ENCODE results near the gene HSPA8. TPM values are rescaled to one million over a fixed set of nuclear protein-coding genes. Genes with fewer than 3 reads are reported as not detected.

Gene HSPA8
- total RNA-seq, 1 experiment from 2014 or later: 1,755 TPM

DNA sequence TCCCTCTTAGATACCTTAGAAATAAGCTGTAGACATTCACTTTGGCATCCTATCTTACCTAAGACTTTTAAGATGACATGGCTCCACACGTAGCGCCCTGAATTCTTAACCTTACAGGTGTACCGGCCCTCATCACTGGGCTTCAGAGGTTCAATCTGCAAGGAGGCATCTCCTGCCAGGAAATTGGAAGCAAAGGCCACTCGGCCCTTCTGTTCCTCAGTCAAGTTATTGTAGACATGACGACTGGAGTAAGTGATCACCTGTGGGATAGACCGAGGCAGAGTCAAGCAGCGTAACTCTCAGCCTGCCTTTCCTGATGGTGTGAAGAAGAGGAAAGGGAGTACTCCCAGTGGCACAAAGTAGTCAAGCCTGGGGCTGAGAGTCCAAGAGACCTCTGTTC is 22.5 kb upstream of the HSPA8 start:
- TF ChIP-seq SIN3A (IDR thresholded peaks at IDR 0.05; ENCODE audit: borderline replicate concordance, insufficient read depth, low read depth, low read length) (no peak), POLR2AphosphoS5 (IDR thresholded peaks at IDR 0.05; ENCODE audit: low read depth, low read length) (no peak), TCF7L2 (IDR thresholded peaks at IDR 0.05; ENCODE audit: low read depth, low read length) (no peak)
- TF ChIP-seq, protein P1, sequence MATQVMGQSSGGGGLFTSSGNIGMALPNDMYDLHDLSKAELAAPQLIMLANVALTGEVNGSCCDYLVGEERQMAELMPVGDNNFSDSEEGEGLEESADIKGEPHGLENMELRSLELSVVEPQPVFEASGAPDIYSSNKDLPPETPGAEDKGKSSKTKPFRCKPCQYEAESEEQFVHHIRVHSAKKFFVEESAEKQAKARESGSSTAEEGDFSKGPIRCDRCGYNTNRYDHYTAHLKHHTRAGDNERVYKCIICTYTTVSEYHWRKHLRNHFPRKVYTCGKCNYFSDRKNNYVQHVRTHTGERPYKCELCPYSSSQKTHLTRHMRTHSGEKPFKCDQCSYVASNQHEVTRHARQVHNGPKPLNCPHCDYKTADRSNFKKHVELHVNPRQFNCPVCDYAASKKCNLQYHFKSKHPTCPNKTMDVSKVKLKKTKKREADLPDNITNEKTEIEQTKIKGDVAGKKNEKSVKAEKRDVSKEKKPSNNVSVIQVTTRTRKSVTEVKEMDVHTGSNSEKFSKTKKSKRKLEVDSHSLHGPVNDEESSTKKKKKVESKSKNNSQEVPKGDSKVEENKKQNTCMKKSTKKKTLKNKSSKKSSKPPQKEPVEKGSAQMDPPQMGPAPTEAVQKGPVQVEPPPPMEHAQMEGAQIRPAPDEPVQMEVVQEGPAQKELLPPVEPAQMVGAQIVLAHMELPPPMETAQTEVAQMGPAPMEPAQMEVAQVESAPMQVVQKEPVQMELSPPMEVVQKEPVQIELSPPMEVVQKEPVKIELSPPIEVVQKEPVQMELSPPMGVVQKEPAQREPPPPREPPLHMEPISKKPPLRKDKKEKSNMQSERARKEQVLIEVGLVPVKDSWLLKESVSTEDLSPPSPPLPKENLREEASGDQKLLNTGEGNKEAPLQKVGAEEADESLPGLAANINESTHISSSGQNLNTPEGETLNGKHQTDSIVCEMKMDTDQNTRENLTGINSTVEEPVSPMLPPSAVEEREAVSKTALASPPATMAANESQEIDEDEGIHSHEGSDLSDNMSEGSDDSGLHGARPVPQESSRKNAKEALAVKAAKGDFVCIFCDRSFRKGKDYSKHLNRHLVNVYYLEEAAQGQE (IDR thresholded peaks at IDR 0.05; ENCODE audit: insufficient read depth in 1 of 2, low read depth in 2 of 2, low read length in 1 of 2): no peak
- TF ChIP-seq, protein P2, sequence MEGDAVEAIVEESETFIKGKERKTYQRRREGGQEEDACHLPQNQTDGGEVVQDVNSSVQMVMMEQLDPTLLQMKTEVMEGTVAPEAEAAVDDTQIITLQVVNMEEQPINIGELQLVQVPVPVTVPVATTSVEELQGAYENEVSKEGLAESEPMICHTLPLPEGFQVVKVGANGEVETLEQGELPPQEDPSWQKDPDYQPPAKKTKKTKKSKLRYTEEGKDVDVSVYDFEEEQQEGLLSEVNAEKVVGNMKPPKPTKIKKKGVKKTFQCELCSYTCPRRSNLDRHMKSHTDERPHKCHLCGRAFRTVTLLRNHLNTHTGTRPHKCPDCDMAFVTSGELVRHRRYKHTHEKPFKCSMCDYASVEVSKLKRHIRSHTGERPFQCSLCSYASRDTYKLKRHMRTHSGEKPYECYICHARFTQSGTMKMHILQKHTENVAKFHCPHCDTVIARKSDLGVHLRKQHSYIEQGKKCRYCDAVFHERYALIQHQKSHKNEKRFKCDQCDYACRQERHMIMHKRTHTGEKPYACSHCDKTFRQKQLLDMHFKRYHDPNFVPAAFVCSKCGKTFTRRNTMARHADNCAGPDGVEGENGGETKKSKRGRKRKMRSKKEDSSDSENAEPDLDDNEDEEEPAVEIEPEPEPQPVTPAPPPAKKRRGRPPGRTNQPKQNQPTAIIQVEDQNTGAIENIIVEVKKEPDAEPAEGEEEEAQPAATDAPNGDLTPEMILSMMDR (IDR thresholded peaks at IDR 0.05): no peak
- Histone ChIP-seq H3K4me1 (ENCODE audit: control insufficient read depth, insufficient read depth, low read length) (peaks cover 4% of the 10 kb centered on the region; the same call in 1 of the 2 replicates), H3K9me3 (ENCODE audit: control insufficient read depth, insufficient read depth, low read depth, low read length) (peaks cover 3% of the 10 kb centered on the region; the same call in 1 of the 2 replicates), H3K27me3 (ENCODE audit: control insufficient read depth, insufficient read depth, low read length) (no peaks in the 10 kb centered on the region), H3K27ac (ENCODE audit: low read length) (no peak overlapping the region), H3K4me3 (ENCODE audit: low read depth in 2 of 2, low read length in 2 of 2) (no peak overlapping the region), H3K36me3 (ENCODE audit: control insufficient read depth, insufficient read depth, low read length) (no peaks in the 10 kb centered on the region)
- CTCF ChIA-PET: interaction anchor here (0.6 kb wide), 1 partner anchor 382 kb away, joined by 4 read pairs; no protein-coding TSS in a partner anchor
- BruUV-seq (replicated peaks): no TSS peak
- in situ Hi-C loops (cut with HindIII; ENCODE audit: low pct_unique_long_range_greater_than_20kb, low sequenced_read_pairs) (no loop called here), intact Hi-C loops (cut with micrococcal nuclease; ENCODE audit: unreplicated experiment) (no loop called here)
- POLR2A ChIA-PET: no interaction called here
- no peak for DNase-seq (ENCODE audit: low read depth, low spot score)
- no peak for ATAC-seq

DNA sequence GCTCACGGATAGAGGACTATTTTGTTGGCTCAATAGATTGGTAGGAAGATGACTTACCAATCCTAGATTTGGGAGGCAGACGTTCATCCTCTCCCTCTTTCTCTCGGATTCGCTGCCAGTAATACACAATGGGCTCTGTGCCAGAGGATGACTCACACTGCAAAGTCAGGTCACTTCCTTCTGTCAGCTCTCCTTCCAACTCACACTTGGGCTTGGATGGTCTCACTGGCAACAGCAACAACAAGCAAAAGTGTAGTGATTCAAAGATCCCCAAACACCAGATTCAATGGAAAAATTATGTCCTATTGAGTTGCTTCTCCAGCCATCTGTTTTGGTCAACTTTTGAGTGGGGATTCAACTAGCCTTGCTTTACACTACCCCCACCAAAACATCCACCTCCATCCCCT is 21.7 kb upstream of the HSPA8 start:
- BruUV-seq (replicated peaks): no TSS peak
- ATAC-seq (peak; percentile 75), DNase-seq (ENCODE audit: low read depth, low spot score) (peak; percentile 78)
- intact Hi-C loops (cut with micrococcal nuclease; ENCODE audit: unreplicated experiment): no loop called here
- H3K4me1 ChIP-seq (ENCODE audit: control insufficient read depth, insufficient read depth, low read length): peaks cover 4% of the 10 kb centered on the region; the same call in 1 of the 2 replicates
- H3K27ac ChIP-seq (ENCODE audit: low read length): no peak overlapping the region
- TF ChIP-seq POLR2AphosphoS5 (IDR thresholded peaks at IDR 0.05; ENCODE audit: low read depth, low read length) (no peak), TCF7L2 (IDR thresholded peaks at IDR 0.05; ENCODE audit: low read depth, low read length) (no peak), SIN3A (IDR thresholded peaks at IDR 0.05; ENCODE audit: borderline replicate concordance, insufficient read depth, low read depth, low read length) (no peak)
- TF ChIP-seq, protein P1 (IDR thresholded peaks at IDR 0.05; ENCODE audit: insufficient read depth in 1 of 2, low read depth in 2 of 2, low read length in 1 of 2): no peak
- TF ChIP-seq, protein P2 (IDR thresholded peaks at IDR 0.05): no peak
- no peaks in the 10 kb centered on the region for H3K27me3 ChIP-seq (ENCODE audit: control insufficient read depth, insufficient read depth, low read length)
- in situ Hi-C loops (cut with HindIII; ENCODE audit: low pct_unique_long_range_greater_than_20kb, low sequenced_read_pairs): no loop called here
- no peak overlapping the region for H3K4me3 ChIP-seq (ENCODE audit: low read depth in 2 of 2, low read length in 2 of 2)
- CTCF ChIA-PET: interaction anchor here (0.8 kb wide), 1 partner anchor 29 kb away, joined by 5 read pairs; no protein-coding TSS in a partner anchor
- no peaks in the 10 kb centered on the region for H3K36me3 ChIP-seq (ENCODE audit: control insufficient read depth, insufficient read depth, low read length)
- POLR2A ChIA-PET: no interaction called here
- peaks cover 3% of the 10 kb centered on the region; the same call in 1 of the 2 replicates for H3K9me3 ChIP-seq (ENCODE audit: control insufficient read depth, insufficient read depth, low read depth, low read length)

Data from Panc1 (cell line).